Left ventricle myocardium inferior (tissue), 1 donor: ENCODE results near the gene KRT9. TPM values are rescaled to one million over a fixed set of nuclear protein-coding genes. Genes with fewer than 3 reads are reported as not detected.

Experiments
- DNase-seq: peaks from one replicate; pipeline ENCODE4 v3.0.0-alpha.2; 2020
- H3K27ac ChIP-seq: fragments of 200-600 bp; replicated peaks from 2 replicates; pipeline ENCODE4 v1.8.0; 2021
- H3K27me3 ChIP-seq: fragments of 200-600 bp; 2 replicates; pipeline ENCODE4 v1.8.0; 2021; ENCODE audit warnings: low read depth
- H3K36me3 ChIP-seq: fragments of 200-600 bp; 2 replicates; pipeline ENCODE4 v1.8.0; 2021
- H3K4me1 ChIP-seq: fragments of 200-600 bp; 2 replicates; pipeline ENCODE4 v1.8.0; 2021
- H3K4me3 ChIP-seq: fragments of 200-600 bp; 2 replicates; pipeline ENCODE4 v1.8.0; 2021; ENCODE audit warnings: mild to moderate bottlenecking, moderate library complexity
- H3K9me3 ChIP-seq: fragments of 200-600 bp; replicated peaks from 2 replicates; pipeline ENCODE4 v1.8.0; 2021
- CTCF ChIP-seq: fragments of 200-600 bp; IDR thresholded peaks from 2 replicates; pipeline ENCODE4 v1.8.0; 2021; ENCODE audit warnings: antibody characterized with exemption, mild to moderate bottlenecking, borderline replicate concordance
- intact Hi-C: fragments of 100-400 bp; cut with micrococcal nuclease; formaldehyde crosslinking; loops from one replicate; pipeline ENCODE4 v1.11.0; 2022
- total RNA-seq: library from RNA; stranded (reverse); fragmentation: NEBNext Ultra II Directional; extraction: Animal tissue kit (Norgen Biotek cat#: 25700); gene quantifications from one replicate; pipeline ENCODE4 v1.2.1, GENCODE V29; 2021
- donor health status: DM: no; HTN: yes; CAD: no; lungs with severe emphysema.

The KRT9 gene
- total RNA-seq, 1 donor from 2014 or later = not detected

GRCh38 chr17:41534899-41535546 lies 36.8 kb downstream of the KRT9 start:
- TF ChIP-seq CTCF = no peak
- H3K4me3 ChIP-seq = no peak overlapping the region
- H3K36me3 ChIP-seq = no peaks in the 10 kb centered on the region
- peaks cover 97% of the 10 kb centered on the region for H3K27me3 ChIP-seq
- intact Hi-C loops = no loop called here
- H3K27ac ChIP-seq = no peak overlapping the region
- H3K4me1 ChIP-seq = no peaks in the 10 kb centered on the region
- DNase-seq = no peak
- no peaks in the 10 kb centered on the region for H3K9me3 ChIP-seq

GRCh38 chr17:41533613-41534012 lies 38.2 kb downstream of the KRT9 start:
- TF ChIP-seq CTCF = no peak
- H3K9me3 ChIP-seq = no peaks in the 10 kb centered on the region
- H3K4me3 ChIP-seq = no peak overlapping the region
- H3K27me3 ChIP-seq = peaks cover 97% of the 10 kb centered on the region
- no peaks in the 10 kb centered on the region for H3K36me3 ChIP-seq
- H3K4me1 ChIP-seq = no peaks in the 10 kb centered on the region
- intact Hi-C loops = no loop called here
- H3K27ac ChIP-seq = no peak overlapping the region
- DNase-seq = no peak

GRCh38 chr17:41532947-41533570 lies 38.8 kb downstream of the KRT9 start:
- no peaks in the 10 kb centered on the region for H3K36me3 ChIP-seq
- DNase-seq = no peak
- no peaks in the 10 kb centered on the region for H3K9me3 ChIP-seq
- no peak overlapping the region for H3K4me3 ChIP-seq
- intact Hi-C loops = no loop called here
- no peak overlapping the region for H3K27ac ChIP-seq
- H3K4me1 ChIP-seq = peaks cover 5% of the 10 kb centered on the region
- no peak for TF ChIP-seq CTCF
- peaks cover 97% of the 10 kb centered on the region for H3K27me3 ChIP-seq

GRCh38 chr17:41531993-41532392 lies 39.9 kb downstream of the KRT9 start:
- H3K27me3 ChIP-seq = peaks cover 97% of the 10 kb centered on the region
- DNase-seq = no peak
- H3K9me3 ChIP-seq = no peaks in the 10 kb centered on the region
- no peak overlapping the region for H3K27ac ChIP-seq
- H3K4me1 ChIP-seq = peaks cover 10% of the 10 kb centered on the region
- H3K4me3 ChIP-seq = no peak overlapping the region
- intact Hi-C loops = no loop called here
- no peaks in the 10 kb centered on the region for H3K36me3 ChIP-seq
- TF ChIP-seq CTCF = no peak

- H3K9me3 ChIP-seq = no peaks in the 10 kb centered on the region
- H3K27me3 ChIP-seq = peaks cover 97% of the 10 kb centered on the region
- no peak for DNase-seq
- H3K27ac ChIP-seq = no peak overlapping the region
- intact Hi-C loops = no loop called here
- no peak for TF ChIP-seq CTCF
- H3K4me3 ChIP-seq = no peak overlapping the region
- peaks cover 10% of the 10 kb centered on the region for H3K4me1 ChIP-seq
- H3K36me3 ChIP-seq = no peaks in the 10 kb centered on the region
Measured at GRCh38 chr17:41530062-41531048, 41.5 kb downstream of the KRT9 start.
